ENCODE results near the gene SLC49A3. TPM values are rescaled to one million over a fixed set of nuclear protein-coding genes. Genes with fewer than 3 reads are reported as not detected.

The SLC49A3 gene
- total RNA-seq, 1 experiment from 2014 or later, result 6.9 TPM

- TF ChIP-seq CTCF (conservative IDR thresholded peaks at IDR 0.05), result no peak
- no peak overlapping the region for H2BK20ac ChIP-seq (ENCODE audit: low read depth, low read length, poor library complexity, severe bottlenecking)
- no peak overlapping the region for H3T11ph ChIP-seq (ENCODE audit: low read length)
- H3K27ac ChIP-seq (ENCODE audit: insufficient read length, low read depth, low read length), result no peak overlapping the region
- H3K9me3 ChIP-seq (ENCODE audit: control insufficient read depth, low read depth, low read length), result no peaks in the 10 kb centered on the region
- H3K23me2 ChIP-seq (ENCODE audit: insufficient read length, low read depth, low read length, poor library complexity, severe bottlenecking), result peaks cover 16% of the 10 kb centered on the region
- H4K8ac ChIP-seq (replicated peaks; ENCODE audit: insufficient read length, low read depth, low read length), result no peak overlapping the region
- H3K79me1 ChIP-seq (ENCODE audit: insufficient read depth, low read depth, low read length, poor library complexity, severe bottlenecking), result peaks cover under 1% of the 10 kb centered on the region
- no peak overlapping the region for H3K4me2 ChIP-seq (ENCODE audit: insufficient read depth, insufficient read length, low read length)
- no peak overlapping the region for H3K23ac ChIP-seq (ENCODE audit: insufficient read length, low read depth, low read length)
- no peaks in the 10 kb centered on the region for H3K4me1 ChIP-seq (ENCODE audit: insufficient read depth, low read length)
- peaks cover 1% of the 10 kb centered on the region; the same call in 1 of the 2 replicates for H3K79me2 ChIP-seq (ENCODE audit: insufficient read depth, low read length)
- Mint-ChIP-seq H3K9me3 (no peaks in the 10 kb centered on the region), H3K4me3 (no peak overlapping the region; a peak in 1 of 5 replicates), H3K36me3 (ENCODE audit: insufficient read depth in 1 of 3, low read depth in 3 of 3) (peaks cover under 1 to 1% (median under 1%) of the 10 kb centered on the region in 3 experiments; a peak in 4 of 7 replicates), H3K4me1 (peaks cover under 1 to 14% of the 10 kb centered on the region in 2 experiments; a peak in 2 of 4 replicates), H3K27me3 (ENCODE audit: low read depth) (peaks cover 11% of the 10 kb centered on the region), H3K27ac (no peak overlapping the region)
- no peak overlapping the region for H3K9ac ChIP-seq (ENCODE audit: extremely low read depth, insufficient read length, low read length)
- H3K14ac ChIP-seq (ENCODE audit: insufficient read depth, low read length), result no peak overlapping the region
- H3K27me3 ChIP-seq (ENCODE audit: insufficient read depth, low read length), result no peaks in the 10 kb centered on the region
- no peak overlapping the region for H4K5ac ChIP-seq (ENCODE audit: insufficient read length, low read depth, low read length)
- H2BK120ac ChIP-seq (ENCODE audit: low read depth, low read length, poor library complexity, severe bottlenecking), result no peak overlapping the region
- H2BK15ac ChIP-seq (ENCODE audit: low read depth, low read length), result no peak overlapping the region; the same call in 1 of the 2 replicates
- H4K91ac ChIP-seq (ENCODE audit: insufficient read length, low read depth, low read length), result no peak overlapping the region
- WGBS (ENCODE audit: extremely low coverage, insufficient read length, low lambda C conversion rate), result no CpG with 5 or more reads among the region's 14 CpGs
- H2BK12ac ChIP-seq (ENCODE audit: insufficient read length, low read depth, low read length), result no peak overlapping the region
- DNase-seq, result no peak
- H3K56ac ChIP-seq (ENCODE audit: insufficient read length, low read depth, low read length), result no peak overlapping the region
- H2AFZ ChIP-seq (ENCODE audit: low read length), result no peak overlapping the region
- H3K18ac ChIP-seq (ENCODE audit: insufficient read length, low read depth, low read length), result no peak overlapping the region
- no peak overlapping the region for H2AK5ac ChIP-seq (ENCODE audit: insufficient read length, low read length)
- no peaks in the 10 kb centered on the region for H4K20me1 ChIP-seq (ENCODE audit: control insufficient read depth, insufficient read depth, insufficient read length)
- no peak overlapping the region for H2BK5ac ChIP-seq (ENCODE audit: insufficient read length, low read length)
- no peak overlapping the region for H3K4ac ChIP-seq (ENCODE audit: low read depth, low read length)
Observed at GRCh38 chr4:678331-679103, 10.4 kb downstream of the SLC49A3 start.
